Neural cell (in vitro differentiated cells): ENCODE measurements around the gene COL6A2. TPM values are rescaled to one million over a fixed set of nuclear protein-coding genes. Genes with fewer than 3 reads are reported as not detected.

Experiments
- H2AFZ ChIP-seq: fragments of 200-600, 300-800 bp; sonication (generic), shearing (Covaris generic); 2 replicates; pipeline ENCODE4 v1.6.0; 2014; ENCODE audit warnings: low read depth, mild to moderate bottlenecking, antibody characterized with exemption, low read length, moderate library complexity
- H3F3A ChIP-seq: fragments of 200-600 bp; shearing (Covaris generic); 2 replicates; pipeline ENCODE4 v1.6.1; 2016; ENCODE audit warnings: mild to moderate bottlenecking, moderate library complexity, mixed read lengths, antibody characterized with exemption, low read length; ENCODE audit not compliant: insufficient read depth, poor library complexity, severe bottlenecking
- H3K27ac ChIP-seq: fragments of 200-600, 300-800 bp; sonication (generic), shearing (Covaris generic); 2 replicates; pipeline ENCODE4 v1.5.1; 2014; ENCODE audit warnings: mild to moderate bottlenecking, low read length, moderate library complexity
- H3K27me3 ChIP-seq: fragments of 300-800, 200-600 bp; sonication (generic), shearing (Covaris generic); 2 replicates; pipeline ENCODE4 v1.6.0; 2014; ENCODE audit warnings: mild to moderate bottlenecking, low read depth, low read length, moderate library complexity; ENCODE audit not compliant: insufficient read depth
- H3K36me3 ChIP-seq: fragments of 300-800, 200-600 bp; sonication (generic), shearing (Covaris generic); 2 replicates; pipeline ENCODE4 v1.5.1; 2014; ENCODE audit warnings: mild to moderate bottlenecking, antibody characterized with exemption, low read length, moderate library complexity; ENCODE audit not compliant: insufficient read depth
- H3K4me2 ChIP-seq: fragments of 300-800, 200-600 bp; sonication (generic), shearing (Covaris generic); 2 replicates; pipeline ENCODE4 v1.6.0; 2014; ENCODE audit warnings: mild to moderate bottlenecking, low read length
- H3K4me3 ChIP-seq: fragments of 300-800, 200-600 bp; sonication (generic), shearing (Covaris generic); 2 replicates; pipeline ENCODE4 v1.5.1; 2014; ENCODE audit warnings: mild to moderate bottlenecking, low read length, moderate library complexity
- H3K79me2 ChIP-seq: fragments of 200-600 bp; shearing (Covaris generic); replicated peaks from 2 replicates; pipeline ENCODE4 v1.6.0; 2014; ENCODE audit warnings: mild to moderate bottlenecking, low read length, moderate library complexity; ENCODE audit not compliant: insufficient read depth
- H3K9ac ChIP-seq: fragments of 300-800, 200-600 bp; sonication (generic), shearing (Covaris generic); 2 replicates; pipeline ENCODE4 v1.6.1; 2016; ENCODE audit warnings: mild to moderate bottlenecking, low read length, mixed read lengths
- H3K9me2 ChIP-seq: fragments of 200-600 bp; shearing (Covaris generic); 2 replicates; pipeline ENCODE4 v1.6.1; 2016; ENCODE audit warnings: mild to moderate bottlenecking, low read length, mixed read lengths; ENCODE audit not compliant: insufficient read depth
- H3K9me3 ChIP-seq: fragments of 200-600, 300-800 bp; sonication (generic), shearing (Covaris generic); 2 replicates; pipeline ENCODE4 v1.6.1; 2016; ENCODE audit warnings: mild to moderate bottlenecking, mixed run types, low read length, moderate library complexity, mixed read lengths
- H4K20me1 ChIP-seq: fragments of 200-600 bp; shearing (Covaris generic); 2 replicates; pipeline ENCODE4 v1.6.1; 2016; ENCODE audit warnings: mild to moderate bottlenecking, mixed run types; ENCODE audit not compliant: insufficient read depth
- CTCF ChIP-seq: fragments of 450-650 bp; IDR thresholded peaks from 2 replicates; pipeline ENCODE4 v1.5.1; 2014; ENCODE audit warnings: antibody characterized with exemption, mild to moderate bottlenecking, moderate library complexity; ENCODE audit not compliant: poor library complexity, severe bottlenecking
- EP300 ChIP-seq: fragments of 450-650 bp; conservative IDR thresholded peaks from 2 replicates; pipeline ENCODE4 v1.6.1; 2014; ENCODE audit warnings: antibody characterized with exemption, mild to moderate bottlenecking, moderate library complexity; ENCODE audit not compliant: poor library complexity, severe bottlenecking
- EZH2 ChIP-seq: fragments of 200-600, 300-800 bp; shearing (Covaris generic), sonication (generic); IDR thresholded peaks from 2 replicates; pipeline ENCODE4 v1.6.1; 2014; ENCODE audit warnings: antibody characterized with exemption, low read length, borderline replicate concordance, mild to moderate bottlenecking; ENCODE audit not compliant: insufficient read depth, poor library complexity, severe bottlenecking
- MXI1 ChIP-seq: fragments of 450-650 bp; conservative IDR thresholded peaks from 2 replicates; pipeline ENCODE4 v1.6.1; 2014; ENCODE audit warnings: antibody characterized with exemption, mild to moderate bottlenecking; ENCODE audit not compliant: poor library complexity, severe bottlenecking
- POLR2AphosphoS5 ChIP-seq: IDR thresholded peaks from 2 replicates; pipeline ENCODE4 v1.6.1; 2012
- RAD21 ChIP-seq: fragments of 450-650 bp; conservative IDR thresholded peaks from 2 replicates; pipeline ENCODE4 v1.6.1; 2014; ENCODE audit warnings: antibody characterized with exemption, mild to moderate bottlenecking, moderate library complexity
- REST ChIP-seq: IDR thresholded peaks from 2 replicates; pipeline ENCODE4 v1.6.1; 2012; ENCODE audit warnings: borderline replicate concordance
- SMC3 ChIP-seq: fragments of 450-650 bp; conservative IDR thresholded peaks from 2 replicates; pipeline ENCODE4 v1.6.1; 2014; ENCODE audit warnings: antibody characterized with exemption, mild to moderate bottlenecking, moderate library complexity; ENCODE audit not compliant: poor library complexity
- TAF1 ChIP-seq: IDR thresholded peaks from 2 replicates; pipeline ENCODE4 v1.6.1; 2012; ENCODE audit warnings: low read depth
- polyA plus RNA-seq: library from polyadenylated mRNA; depleted of rRNA; stranded (reverse); fragments of >200 nt; gene quantifications from 2 replicates; pipeline ENCODE4 v1.2.3, GENCODE V29; 2014

The COL6A2 gene
- polyA plus RNA-seq, 1 donor from 2014 or later = not detected

GRCh38 chr21:46078978-46079351 is 18.9 kb upstream of the COL6A2 start:
- Histone ChIP-seq H2AFZ (no peak overlapping the region), H4K20me1 (no peaks in the 10 kb centered on the region), H3K9ac (no peak overlapping the region), H3K79me2 (no peaks in the 10 kb centered on the region), H3K4me3 (no peak overlapping the region), H3K9me3 (no peaks in the 10 kb centered on the region), H3F3A (no peaks in the 10 kb centered on the region), H3K4me2 (no peak overlapping the region), H3K27ac (no peak overlapping the region), H3K9me2 (no peaks in the 10 kb centered on the region), H3K36me3 (no peaks in the 10 kb centered on the region), H3K27me3 (no peaks in the 10 kb centered on the region)
- TF ChIP-seq MXI1 (no peak), REST (no peak), EP300 (no peak), RAD21 (no peak), EZH2 (no peak), POLR2AphosphoS5 (no peak), TAF1 (no peak), SMC3 (no peak), CTCF (no peak)

- H3K27me3 ChIP-seq = no peaks in the 10 kb centered on the region
- TF ChIP-seq POLR2AphosphoS5 (no peak), CTCF (no peak), TAF1 (no peak), EP300 (no peak), EZH2 (no peak), RAD21 (no peak), SMC3 (no peak)
- H3K36me3 ChIP-seq = no peaks in the 10 kb centered on the region
- no peaks in the 10 kb centered on the region for H3K9me3 ChIP-seq
- no peaks in the 10 kb centered on the region for H4K20me1 ChIP-seq
- no peak overlapping the region for H3K4me2 ChIP-seq
- H3K27ac ChIP-seq = no peak overlapping the region
- no peaks in the 10 kb centered on the region for H3F3A ChIP-seq
- no peak overlapping the region for H3K4me3 ChIP-seq
- H3K79me2 ChIP-seq = no peaks in the 10 kb centered on the region
- no peaks in the 10 kb centered on the region for H3K9me2 ChIP-seq
- H2AFZ ChIP-seq = no peak overlapping the region
- no peak overlapping the region for H3K9ac ChIP-seq
Observed at GRCh38 chr21:46079352-46080170, 18.4 kb upstream of the COL6A2 start.
